LNCAP (cell line): ENCODE results near the gene OGA.

Source experiments
- TF ChIP-seq, protein P1 (sequence below): fragments of 450-650 bp; IDR thresholded peaks from 2 replicates; pipeline ENCODE4 v1.5.1; 2017; ENCODE audit warnings: mild to moderate bottlenecking

OGA gene

DNA sequence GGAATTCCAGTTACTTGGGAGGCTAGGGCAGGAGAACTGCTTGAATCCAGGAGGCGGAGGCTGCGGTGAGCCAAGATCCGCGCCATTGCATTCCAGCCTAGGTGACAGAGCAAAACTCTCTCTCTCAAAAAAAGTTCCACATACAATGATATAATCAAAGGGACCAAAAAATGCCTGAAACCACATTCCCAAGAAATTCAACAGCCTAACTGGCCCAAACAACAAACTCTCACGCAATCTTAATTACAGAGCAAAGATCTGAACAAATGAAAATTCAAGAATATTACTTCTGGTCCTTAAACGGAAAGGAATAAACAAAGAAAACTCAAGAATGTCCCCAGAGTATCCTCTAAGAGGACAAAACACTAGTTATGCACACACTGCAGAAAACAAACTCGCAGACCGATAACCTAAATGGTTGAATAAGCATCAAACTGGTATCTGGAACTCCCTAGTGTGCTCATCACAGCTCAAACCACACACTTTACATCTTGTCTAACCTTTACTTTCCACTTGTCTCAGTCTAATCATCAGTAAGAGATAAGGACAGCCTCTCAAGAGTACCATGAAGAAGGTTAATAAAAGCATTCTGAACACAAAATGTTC, 3.7 kb downstream of the OGA start:
- TF ChIP-seq, protein P1, sequence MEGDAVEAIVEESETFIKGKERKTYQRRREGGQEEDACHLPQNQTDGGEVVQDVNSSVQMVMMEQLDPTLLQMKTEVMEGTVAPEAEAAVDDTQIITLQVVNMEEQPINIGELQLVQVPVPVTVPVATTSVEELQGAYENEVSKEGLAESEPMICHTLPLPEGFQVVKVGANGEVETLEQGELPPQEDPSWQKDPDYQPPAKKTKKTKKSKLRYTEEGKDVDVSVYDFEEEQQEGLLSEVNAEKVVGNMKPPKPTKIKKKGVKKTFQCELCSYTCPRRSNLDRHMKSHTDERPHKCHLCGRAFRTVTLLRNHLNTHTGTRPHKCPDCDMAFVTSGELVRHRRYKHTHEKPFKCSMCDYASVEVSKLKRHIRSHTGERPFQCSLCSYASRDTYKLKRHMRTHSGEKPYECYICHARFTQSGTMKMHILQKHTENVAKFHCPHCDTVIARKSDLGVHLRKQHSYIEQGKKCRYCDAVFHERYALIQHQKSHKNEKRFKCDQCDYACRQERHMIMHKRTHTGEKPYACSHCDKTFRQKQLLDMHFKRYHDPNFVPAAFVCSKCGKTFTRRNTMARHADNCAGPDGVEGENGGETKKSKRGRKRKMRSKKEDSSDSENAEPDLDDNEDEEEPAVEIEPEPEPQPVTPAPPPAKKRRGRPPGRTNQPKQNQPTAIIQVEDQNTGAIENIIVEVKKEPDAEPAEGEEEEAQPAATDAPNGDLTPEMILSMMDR: no peak

DNA sequence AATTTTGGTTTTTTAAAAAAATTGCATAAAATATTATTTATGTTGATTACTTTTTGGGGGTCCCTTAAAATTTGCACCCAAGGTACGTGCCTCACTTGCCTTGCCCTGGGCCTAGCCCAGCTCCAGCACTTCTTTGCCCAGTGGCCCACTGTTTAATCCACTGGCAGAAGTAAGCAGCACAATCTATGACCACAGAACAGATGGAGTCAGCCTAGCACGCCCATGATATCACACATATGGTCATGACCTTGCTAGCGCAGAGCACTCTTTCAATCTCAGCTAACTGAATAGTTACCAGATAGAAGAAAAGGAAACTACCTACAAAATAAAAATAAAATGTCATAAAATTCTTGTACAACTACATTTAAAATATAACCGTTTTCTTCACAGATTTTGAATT, 5.6 kb downstream of the OGA start:
- TF ChIP-seq, protein P1: no peak

DNA sequence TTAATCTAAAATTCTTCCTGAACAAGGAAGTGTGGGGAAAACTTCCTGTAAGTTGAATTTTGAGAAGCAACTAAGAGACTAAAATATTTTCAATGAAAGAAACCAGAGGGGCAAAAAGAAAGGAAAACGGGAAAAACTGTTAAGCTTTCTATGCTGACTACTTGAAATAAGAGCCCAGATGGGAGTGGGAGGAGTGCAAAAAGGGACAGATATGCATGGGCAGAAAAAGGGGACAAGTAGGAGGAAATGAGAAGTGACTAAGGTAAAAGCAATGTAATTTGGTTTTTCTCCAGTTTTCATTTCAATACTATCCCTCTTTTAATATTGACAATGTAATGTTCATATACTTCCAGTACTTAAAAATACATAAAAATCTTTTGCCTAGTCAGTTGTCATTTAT, 11.1 kb downstream of the OGA start:
- TF ChIP-seq, protein P1: no peak

DNA sequence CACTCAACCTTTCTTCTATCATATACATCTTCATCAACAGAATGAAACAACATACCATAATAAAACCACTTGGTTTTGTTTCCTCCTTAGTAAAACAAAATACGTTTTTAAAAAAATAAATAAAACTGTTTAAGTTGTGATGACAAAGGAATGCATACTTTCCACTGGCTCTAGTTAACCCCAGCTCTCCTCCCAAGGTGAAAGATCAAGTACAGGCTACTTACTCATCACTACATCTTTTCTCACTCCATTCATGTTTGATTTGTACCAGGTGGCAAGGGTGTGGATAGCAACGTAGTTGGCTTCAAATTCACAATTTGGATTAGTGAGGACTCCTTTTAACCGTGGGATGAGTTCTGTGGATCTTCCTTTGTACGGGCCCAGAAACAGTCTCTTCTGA, 14.7 kb downstream of the OGA start:
- TF ChIP-seq, protein P1: no peak

DNA sequence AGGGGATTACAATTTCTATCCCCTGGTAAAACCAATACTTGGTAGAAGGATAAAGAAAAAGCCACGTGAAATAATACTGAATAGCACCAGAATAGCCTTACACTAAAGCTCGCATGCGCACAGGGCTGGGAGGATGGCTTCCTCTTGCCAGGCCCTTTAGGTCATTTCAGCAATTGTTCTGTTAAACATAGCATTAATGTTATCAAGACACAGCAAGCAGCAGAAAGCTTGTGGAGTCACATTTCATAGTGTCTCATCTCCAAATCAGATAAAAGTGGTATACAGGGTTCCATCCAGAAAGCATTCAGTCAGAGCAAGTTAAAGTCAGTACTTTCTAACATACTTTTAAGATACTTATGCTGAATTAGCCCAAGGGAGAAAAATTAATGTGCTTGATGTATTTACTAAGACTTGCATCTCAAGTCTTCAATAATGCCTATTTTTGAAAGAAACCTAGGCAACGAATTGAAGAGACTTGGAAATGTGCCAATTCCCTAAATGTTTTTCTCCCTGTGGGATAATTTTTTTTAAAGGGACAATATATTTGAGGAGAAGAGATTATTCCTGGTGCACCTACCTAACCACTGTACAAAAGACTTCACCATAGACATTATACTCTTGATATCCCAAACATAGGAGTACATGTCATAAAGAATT, 20.7 kb downstream of the OGA start:
- TF ChIP-seq, protein P1: no peak

DNA sequence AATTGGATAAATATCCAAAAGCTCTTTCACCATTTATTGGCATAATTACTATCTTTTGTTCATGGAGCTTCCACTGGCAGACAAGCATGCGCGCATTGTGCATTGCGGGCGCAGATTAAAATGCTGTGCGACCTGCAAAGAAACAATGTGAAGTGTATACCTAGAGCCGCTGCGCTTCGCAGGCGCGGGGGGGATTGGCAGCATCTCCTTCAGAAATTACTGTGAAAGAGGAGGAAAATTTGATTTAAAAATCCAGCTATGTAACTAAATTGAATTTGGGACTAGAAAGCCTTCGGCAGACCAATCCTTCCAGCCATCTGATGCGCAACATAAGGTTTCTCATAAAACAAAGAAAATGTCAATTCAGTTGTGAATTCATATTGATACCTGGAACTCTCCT, 24.7 kb downstream of the OGA start:
- TF ChIP-seq, protein P1: no peak

DNA sequence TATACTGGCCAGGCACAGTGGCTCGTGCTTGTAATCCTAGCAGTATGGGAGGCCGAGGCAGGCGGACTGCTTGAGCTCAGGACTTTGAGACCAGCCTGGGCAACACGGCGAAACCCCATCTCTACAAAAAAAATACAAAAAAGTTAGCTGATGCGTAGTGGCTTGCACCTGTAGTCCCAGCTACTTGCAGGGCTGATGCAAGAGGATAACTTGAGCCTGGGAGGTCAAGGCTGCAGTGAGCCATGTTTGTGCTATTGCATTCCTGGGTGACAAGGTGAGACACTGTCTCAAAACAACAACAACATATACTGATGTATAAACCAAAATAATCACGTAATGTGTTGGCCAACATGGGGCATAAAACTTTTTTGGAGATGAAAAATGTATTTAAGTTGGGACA, 28.6 kb downstream of the OGA start:
- TF ChIP-seq, protein P1: no peak

DNA sequence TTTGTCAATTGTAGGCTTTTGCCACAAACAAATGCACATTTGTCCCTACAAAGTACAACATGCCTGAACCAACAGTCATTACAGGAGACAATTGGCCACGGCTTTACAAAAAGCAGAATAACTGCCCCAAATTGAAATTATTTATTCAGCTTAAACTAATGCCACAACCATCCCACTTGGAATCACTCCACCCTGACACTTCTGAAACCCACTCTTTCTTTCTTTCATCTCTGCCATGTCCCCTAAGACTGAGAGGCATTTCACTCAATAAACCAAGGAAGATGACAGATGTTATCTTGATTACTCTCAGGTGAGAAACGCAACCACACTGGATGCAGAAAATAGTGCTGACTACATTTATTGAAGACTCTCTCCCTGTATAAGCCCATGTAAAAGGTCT, 32.4 kb downstream of the OGA start:
- TF ChIP-seq, protein P1: no peak
